Thyroid gland (tissue), 4 donors: Measurements from ENCODE around the gene MAP2K5. TPM values are rescaled to one million over a fixed set of nuclear protein-coding genes. Genes with fewer than 3 reads are reported as not detected.

Experiments used
- DNase-seq, 2 donors: peaks; one replicate each; pipeline ENCODE4 v3.0.0-alpha.2; 2019
- H3K27ac ChIP-seq, 3 donors: fragments of 200-600 bp; sonication (generic); 1 replicate in 2 of 3; 2 replicates in 1 of 3; pipeline ENCODE4 v1.5.1; 2016 to 2019; ENCODE audit warnings: mild to moderate bottlenecking in 1 of 3, moderate library complexity in 1 of 3
- H3K27me3 ChIP-seq: fragments of 200-600 bp; sonication (generic); one replicate; pipeline ENCODE4 v1.5.1; 2019
- H3K36me3 ChIP-seq, 2 donors: fragments of 200-600 bp; sonication (generic); one replicate each; pipeline ENCODE4 v1.5.1; 2016 to 2019
- H3K4me1 ChIP-seq, 2 donors: fragments of 200-600 bp; sonication (generic); one replicate each; pipeline ENCODE4 v1.5.1; 2017 to 2019
- H3K4me3 ChIP-seq, 3 donors: fragments of 200-600 bp; sonication (generic); replicated peaks in 1 of 3; 1 replicate in 2 of 3; 2 replicates in 1 of 3; pipeline ENCODE4 v1.5.1; 2016; ENCODE audit warnings: mild to moderate bottlenecking in 1 of 3
- H3K9me3 ChIP-seq: fragments of 200-600 bp; sonication (generic); one replicate; pipeline ENCODE4 v1.5.1; 2017
- POLR2A ChIP-seq, 2 donors: fragments of 450-650 bp; IDR thresholded peaks; one replicate each; pipeline ENCODE4 v1.6.1; 2017; ENCODE audit warnings: antibody characterized with exemption in 2 of 2, mild to moderate bottlenecking in 2 of 2, moderate library complexity in 1 of 2
- WGBS, 2 donors: methylation state at CpG; one replicate each; pipeline ENCODE4 v1.1.5; 2017; 5-methylcytosine and 5-hydroxymethylcytosine counted together
- intact Hi-C: fragments of 100-400 bp; cut with DNase I; formaldehyde crosslinking; loops from one replicate; pipeline ENCODE4 v1.15.1; 2023
- total RNA-seq, 4 donors: library from RNA; depleted of rRNA; stranded (reverse); fragments of >200 nt; gene quantifications; one replicate each; pipeline ENCODE4 v1.2.3, GENCODE V29; 2016
- TF ChIP-seq, protein P1 (sequence below), 6 experiments: fragments of 200-600 bp in 3 of 6; fragments of 450-650 bp in 3 of 6; sonication (generic) in 3 of 6; IDR thresholded peaks; one replicate each; pipeline ENCODE4 v1.5.1; 2016 to 2019; ENCODE audit warnings: antibody characterized with exemption in 6 of 6, mild to moderate bottlenecking in 2 of 6, inconsistent platforms in 1 of 6, moderate library complexity in 1 of 6

The MAP2K5 gene
- total RNA-seq, 4 donors from 2014 or later = 10.2 to 32.1 (median 15.9) TPM

DNA sequence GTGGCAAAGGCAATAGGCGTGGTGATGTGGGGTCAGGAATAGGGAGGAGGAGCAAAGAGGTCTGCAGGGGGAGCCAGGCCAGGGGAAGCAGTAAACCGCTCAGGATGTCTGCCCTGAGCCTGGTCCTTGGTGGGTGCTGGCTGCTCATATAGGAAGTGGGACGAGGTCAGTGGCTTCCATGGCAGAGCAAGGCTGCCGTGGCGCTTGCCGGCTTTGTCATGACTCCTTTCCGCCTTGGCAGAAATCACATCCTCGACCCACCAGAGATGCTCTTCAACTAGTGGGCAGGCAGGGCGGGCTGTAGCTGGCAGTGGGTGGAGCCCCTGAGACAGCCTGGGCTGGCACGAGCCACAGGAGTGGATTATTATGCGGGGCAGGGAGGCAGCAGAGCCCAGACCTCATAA lies 269.7 kb downstream of the MAP2K5 start:
- no peak for DNase-seq
- Histone ChIP-seq H3K36me3 (no peaks in the 10 kb centered on the region), H3K4me3 (no peak overlapping the region), H3K27me3 (no peaks in the 10 kb centered on the region), H3K4me1 (no peaks in the 10 kb centered on the region), H3K9me3 (no peaks in the 10 kb centered on the region), H3K27ac (no peak overlapping the region)
- WGBS, 2 donors = 69 to 72% methylated on average over 11 of the region's 11 CpGs
- intact Hi-C loops = no loop called here
- no peak for TF ChIP-seq POLR2A (IDR thresholded peaks at IDR 0.05)
- TF ChIP-seq, protein P1, sequence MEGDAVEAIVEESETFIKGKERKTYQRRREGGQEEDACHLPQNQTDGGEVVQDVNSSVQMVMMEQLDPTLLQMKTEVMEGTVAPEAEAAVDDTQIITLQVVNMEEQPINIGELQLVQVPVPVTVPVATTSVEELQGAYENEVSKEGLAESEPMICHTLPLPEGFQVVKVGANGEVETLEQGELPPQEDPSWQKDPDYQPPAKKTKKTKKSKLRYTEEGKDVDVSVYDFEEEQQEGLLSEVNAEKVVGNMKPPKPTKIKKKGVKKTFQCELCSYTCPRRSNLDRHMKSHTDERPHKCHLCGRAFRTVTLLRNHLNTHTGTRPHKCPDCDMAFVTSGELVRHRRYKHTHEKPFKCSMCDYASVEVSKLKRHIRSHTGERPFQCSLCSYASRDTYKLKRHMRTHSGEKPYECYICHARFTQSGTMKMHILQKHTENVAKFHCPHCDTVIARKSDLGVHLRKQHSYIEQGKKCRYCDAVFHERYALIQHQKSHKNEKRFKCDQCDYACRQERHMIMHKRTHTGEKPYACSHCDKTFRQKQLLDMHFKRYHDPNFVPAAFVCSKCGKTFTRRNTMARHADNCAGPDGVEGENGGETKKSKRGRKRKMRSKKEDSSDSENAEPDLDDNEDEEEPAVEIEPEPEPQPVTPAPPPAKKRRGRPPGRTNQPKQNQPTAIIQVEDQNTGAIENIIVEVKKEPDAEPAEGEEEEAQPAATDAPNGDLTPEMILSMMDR (IDR thresholded peaks at IDR 0.05) = no peak

- Histone ChIP-seq H3K36me3 (no peaks in the 10 kb centered on the region), H3K27ac (no peak overlapping the region), H3K9me3 (no peaks in the 10 kb centered on the region), H3K4me1 (no peaks in the 10 kb centered on the region), H3K27me3 (no peaks in the 10 kb centered on the region), H3K4me3 (no peak overlapping the region)
- 79 to 89% methylated on average over 3 of the region's 3 CpGs for WGBS, 2 donors
- DNase-seq = no peak
- no peak for TF ChIP-seq POLR2A (IDR thresholded peaks at IDR 0.05)
- TF ChIP-seq, protein P1 (IDR thresholded peaks at IDR 0.05) = no peak
- intact Hi-C loops = no loop called here
These were observed 270.7 kb downstream of the MAP2K5 start for GRCh38 chr15:67813104-67813634.

DNA sequence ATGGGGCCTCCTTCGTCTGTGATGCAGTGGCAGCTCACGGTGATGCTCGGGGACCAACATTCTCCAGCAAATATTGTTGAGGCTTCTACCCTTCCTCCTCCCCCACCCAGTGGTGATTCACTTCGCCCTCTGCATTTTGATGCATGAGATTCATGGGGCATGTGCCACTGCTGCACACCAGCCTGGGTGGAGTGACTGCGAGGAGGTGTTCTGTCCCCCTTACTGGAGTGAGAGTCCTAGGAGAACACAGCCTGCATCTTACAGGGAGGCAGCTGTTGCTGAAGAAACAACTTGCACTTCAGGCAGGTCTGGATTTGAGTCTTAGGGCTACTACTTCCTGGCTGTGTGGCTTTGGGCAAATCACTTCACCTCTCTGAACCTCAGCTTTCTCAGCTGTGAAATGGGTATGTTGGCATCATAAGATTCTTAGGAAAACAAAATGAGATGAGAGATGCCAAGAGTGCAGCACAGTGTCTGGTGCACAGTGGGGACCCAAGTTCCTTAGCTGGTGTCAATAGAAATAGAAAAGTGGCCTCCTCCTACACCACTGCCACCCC lies 272.6 kb downstream of the MAP2K5 start:
- peaks cover 8% of the 10 kb centered on the region for H3K27me3 ChIP-seq
- H3K4me1 ChIP-seq = no peaks in the 10 kb centered on the region
- H3K4me3 ChIP-seq = no peak overlapping the region
- no peaks in the 10 kb centered on the region for H3K36me3 ChIP-seq
- no peak for TF ChIP-seq POLR2A (IDR thresholded peaks at IDR 0.05)
- TF ChIP-seq, protein P1 (IDR thresholded peaks at IDR 0.05) = no peak
- no peak overlapping the region for H3K27ac ChIP-seq
- intact Hi-C loops = no loop called here
- no peak for DNase-seq
- WGBS, 2 donors = 89 to 98% methylated on average over 4 to 5 of the region's 5 CpGs
- no peaks in the 10 kb centered on the region for H3K9me3 ChIP-seq

DNA sequence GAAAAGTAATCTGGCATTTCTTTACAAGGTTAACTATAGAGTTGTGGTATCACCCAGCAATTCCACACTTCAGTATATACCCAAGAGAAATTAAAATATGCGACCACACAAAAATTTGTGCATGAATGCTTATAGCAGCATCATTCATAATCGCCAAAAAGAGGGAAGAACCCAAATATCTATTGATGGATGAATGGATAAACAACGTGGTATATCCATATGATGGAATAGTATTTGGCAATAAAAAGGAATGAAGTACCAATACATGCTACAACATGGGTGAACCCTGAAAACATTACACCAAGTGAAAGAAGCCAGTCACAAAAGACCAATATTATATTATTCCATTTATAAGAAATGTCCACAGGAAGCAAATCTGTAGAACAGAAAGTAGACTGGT lies 274.2 kb downstream of the MAP2K5 start:
- Histone ChIP-seq H3K4me3 (no peak overlapping the region), H3K9me3 (no peaks in the 10 kb centered on the region), H3K36me3 (no peaks in the 10 kb centered on the region), H3K27me3 (peaks cover 17% of the 10 kb centered on the region), H3K27ac (no peak overlapping the region), H3K4me1 (peaks cover 3 to 10% of the 10 kb centered on the region in 2 donors)
- no peak for TF ChIP-seq POLR2A (IDR thresholded peaks at IDR 0.05)
- TF ChIP-seq, protein P1 (IDR thresholded peaks at IDR 0.05) = no peak
- intact Hi-C loops = no loop called here
- DNase-seq = no peak
- WGBS, 2 donors = 96 to 97% methylated on average over 3 of the region's 3 CpGs

GRCh38 chr15:67818464-67818863 lies 276.0 kb downstream of the MAP2K5 start:
- no peak for DNase-seq

More at GRCh38 chr15:67818464-67818863, 276.0 kb downstream of the MAP2K5 start:
- no peaks in the 10 kb centered on the region for H3K9me3 ChIP-seq
- H3K4me3 ChIP-seq = no peak overlapping the region
- intact Hi-C loops = no loop called here
- no peak overlapping the region for H3K27ac ChIP-seq
- peaks cover 32% of the 10 kb centered on the region for H3K27me3 ChIP-seq
- H3K36me3 ChIP-seq = no peaks in the 10 kb centered on the region
- 70 to 81% methylated on average over 3 of the region's 3 CpGs for WGBS, 2 donors
- no peak for TF ChIP-seq POLR2A (IDR thresholded peaks at IDR 0.05)
- TF ChIP-seq, protein P1 (IDR thresholded peaks at IDR 0.05) = no peak
- peaks cover 3 to 20% of the 10 kb centered on the region in 2 donors for H3K4me1 ChIP-seq
